Activated CD4-positive, alpha-beta T cell treated with anti-CD3 and anti-CD28 coated beads, Interleukin-2, amount 50 U/mL, for 1 hour (primary cell): Measurements from ENCODE around the gene THSD4.

Experiments
- DNase-seq: peaks from one replicate; pipeline ENCODE4 v3.0.0-alpha.2; 2020

The THSD4 gene

GRCh38 chr15:71469413-71469812 is 354.1 kb downstream of the THSD4 start:
- DNase-seq: no peak

- no peak for DNase-seq
These were observed 356.1 kb downstream of the THSD4 start for GRCh38 chr15:71471347-71471746.

- no peak for DNase-seq
These were observed 357.3 kb downstream of the THSD4 start for GRCh38 chr15:71472566-71472965.

- no peak for DNase-seq
These were observed 358.5 kb downstream of the THSD4 start for GRCh38 chr15:71473751-71474150.

- no peak for DNase-seq
These were observed 361.6 kb downstream of the THSD4 start for GRCh38 chr15:71476823-71477222.

- DNase-seq: no peak
These were observed 365.3 kb downstream of the THSD4 start for GRCh38 chr15:71480556-71480955.

GRCh38 chr15:71484080-71484479 is 368.8 kb downstream of the THSD4 start:
- no peak for DNase-seq

GRCh38 chr15:71485094-71485693 is 369.9 kb downstream of the THSD4 start:
- no peak for DNase-seq

GRCh38 chr15:71489570-71489969 is 374.3 kb downstream of the THSD4 start:
- no peak for DNase-seq

GRCh38 chr15:71493526-71493925 is 378.3 kb downstream of the THSD4 start:
- no peak for DNase-seq

GRCh38 chr15:71494563-71495397 is 379.5 kb downstream of the THSD4 start:
- DNase-seq: no peak

GRCh38 chr15:71495398-71495780 is 380.1 kb downstream of the THSD4 start:
- no peak for DNase-seq

GRCh38 chr15:71496336-71496955 is 381.2 kb downstream of the THSD4 start:
- no peak for DNase-seq

- DNase-seq: no peak
These were observed 386.2 kb downstream of the THSD4 start for GRCh38 chr15:71501344-71502076.

GRCh38 chr15:71502077-71502432 is 386.8 kb downstream of the THSD4 start:
- DNase-seq: no peak

- no peak for DNase-seq
These were observed 390.7 kb downstream of the THSD4 start for GRCh38 chr15:71505962-71506361.

GRCh38 chr15:71506946-71507345 is 391.7 kb downstream of the THSD4 start:
- DNase-seq: no peak

GRCh38 chr15:71508081-71508682 is 392.9 kb downstream of the THSD4 start:
- no peak for DNase-seq

- DNase-seq: no peak
These were observed 393.9 kb downstream of the THSD4 start for GRCh38 chr15:71509139-71509538.

GRCh38 chr15:71510763-71511162 is 395.5 kb downstream of the THSD4 start:
- DNase-seq: no peak

GRCh38 chr15:71511796-71512681 is 396.8 kb downstream of the THSD4 start:
- no peak for DNase-seq

GRCh38 chr15:71512682-71513006 is 397.4 kb downstream of the THSD4 start:
- DNase-seq: no peak
